A673 (cell line): ENCODE measurements around the gene TSSK6. TPM values are rescaled to one million over a fixed set of nuclear protein-coding genes. Genes with fewer than 3 reads are reported as not detected.

Source experiments
- BruUV-seq: library from RNA; stranded (reverse); fragments of 400-500 nt; replicated peaks from 2 replicates; lab custom pipeline; 2021; lab: Mats Ljungman, UMichigan
- CTCF ChIA-PET: fragments of 300-600 bp; sonication (Branson Sonifier 250); formaldehyde crosslinking; loops from one replicate; lab custom pipeline; 2022; ENCODE audit warnings: antibody characterized with exemption; lab: Charles Lee
- POLR2A ChIA-PET: fragments of 300-600 bp; sonication (Branson Sonifier 250); formaldehyde crosslinking; loops from one replicate; lab custom pipeline; 2022; ENCODE audit warnings: antibody characterized with exemption; ENCODE audit not compliant: low non-redundant PET; lab: Charles Lee
- DNase-seq: peaks from one replicate; pipeline ENCODE4 v3.0.0-alpha.2; 2015; ENCODE audit warnings: low spot score
- H3K27ac ChIP-seq: fragments of 200-600 bp; sonication (generic); 2 replicates; pipeline ENCODE4 v1.5.1; 2016; ENCODE audit warnings: mixed run types, low read depth, mild to moderate bottlenecking, mixed read lengths, antibody characterized with exemption, low read length; ENCODE audit not compliant: poor library complexity, severe bottlenecking
- H3K27me3 ChIP-seq: fragments of 200-600 bp; sonication (generic); replicated peaks from 2 replicates; pipeline ENCODE4 v1.6.1; 2017; ENCODE audit warnings: mixed run types, low read depth, mild to moderate bottlenecking, mixed read lengths, antibody characterized with exemption, low read length; ENCODE audit not compliant: insufficient read depth, poor library complexity
- H3K36me3 ChIP-seq: fragments of 200-600 bp; sonication (generic); 2 replicates; pipeline ENCODE4 v1.6.1; 2016; ENCODE audit warnings: mixed run types, mild to moderate bottlenecking, mixed read lengths, antibody characterized with exemption, low read length; ENCODE audit not compliant: insufficient read depth, poor library complexity, severe bottlenecking
- H3K4me1 ChIP-seq: fragments of 200-600 bp; sonication (generic); 2 replicates; pipeline ENCODE4 v1.6.1; 2017; ENCODE audit warnings: mixed run types, mild to moderate bottlenecking, mixed read lengths, antibody characterized with exemption, low read length; ENCODE audit not compliant: insufficient read depth, poor library complexity, severe bottlenecking
- H3K4me3 ChIP-seq: fragments of 200-600 bp; sonication (generic); 2 replicates; pipeline ENCODE4 v1.5.1; 2016; ENCODE audit warnings: low read depth, mixed run types, mild to moderate bottlenecking, mixed read lengths, low read length; ENCODE audit not compliant: poor library complexity, severe bottlenecking
- H3K9me3 ChIP-seq: fragments of 200-600 bp; sonication (generic); 2 replicates; pipeline ENCODE4 v1.6.1; 2016; ENCODE audit warnings: mixed run types, low read depth, mild to moderate bottlenecking, mixed read lengths, antibody characterized with exemption, low read length; ENCODE audit not compliant: poor library complexity, severe bottlenecking
- CTCF ChIP-seq: fragments of 300-800, 200-600 bp; sonication (generic); conservative IDR thresholded peaks from 2 replicates; pipeline ENCODE4 v1.5.1; 2017; ENCODE audit warnings: low read depth, mild to moderate bottlenecking, antibody characterized with exemption, low read length, moderate library complexity, mixed read lengths
- EZH2 ChIP-seq: fragments of 200-600 bp; sonication (generic); IDR thresholded peaks from 2 replicates; pipeline ENCODE4 v1.6.1; 2017; ENCODE audit warnings: borderline replicate concordance, low read depth, mild to moderate bottlenecking, mixed read lengths, antibody characterized with exemption, low read length; ENCODE audit not compliant: poor library complexity, severe bottlenecking
- intact Hi-C: fragments of 100-400 bp; cut with micrococcal nuclease; formaldehyde crosslinking; loops from one replicate; pipeline ENCODE4 v1.10.0; 2022; ENCODE audit not compliant: unreplicated experiment
- total RNA-seq: library from RNA; stranded (reverse); gene quantifications from 2 replicates; pipeline ENCODE4 v1.2.3, GENCODE V29; 2021

The TSSK6 gene
- total RNA-seq, 1 experiment from 2014 or later: 2.5 TPM

GRCh38 chr19:19505669-19506326 is 9.6 kb downstream of the TSSK6 start:
- Histone ChIP-seq H3K4me3 (no peak overlapping the region), H3K4me1 (no peaks in the 10 kb centered on the region), H3K36me3 (peaks cover 66% of the 10 kb centered on the region), H3K27me3 (no peaks in the 10 kb centered on the region), H3K27ac (no peak overlapping the region), H3K9me3 (no peaks in the 10 kb centered on the region)
- POLR2A ChIA-PET: no interaction called here
- BruUV-seq: no TSS peak
- DNase-seq: no peak
- intact Hi-C loops: no loop called here
- TF ChIP-seq CTCF (no peak), EZH2 (no peak)
- CTCF ChIA-PET: no interaction called here

- CTCF ChIA-PET: no interaction called here
- DNase-seq: no peak
- Histone ChIP-seq H3K4me3 (no peak overlapping the region), H3K27ac (no peak overlapping the region), H3K36me3 (peaks cover 74% of the 10 kb centered on the region), H3K9me3 (no peaks in the 10 kb centered on the region), H3K4me1 (no peaks in the 10 kb centered on the region), H3K27me3 (no peaks in the 10 kb centered on the region)
- intact Hi-C loops: no loop called here
- no TSS peak for BruUV-seq
- no peak for TF ChIP-seq CTCF
- POLR2A ChIA-PET: no interaction called here
These were observed 10.3 kb downstream of the TSSK6 start for GRCh38 chr19:19504754-19505668.

DNA sequence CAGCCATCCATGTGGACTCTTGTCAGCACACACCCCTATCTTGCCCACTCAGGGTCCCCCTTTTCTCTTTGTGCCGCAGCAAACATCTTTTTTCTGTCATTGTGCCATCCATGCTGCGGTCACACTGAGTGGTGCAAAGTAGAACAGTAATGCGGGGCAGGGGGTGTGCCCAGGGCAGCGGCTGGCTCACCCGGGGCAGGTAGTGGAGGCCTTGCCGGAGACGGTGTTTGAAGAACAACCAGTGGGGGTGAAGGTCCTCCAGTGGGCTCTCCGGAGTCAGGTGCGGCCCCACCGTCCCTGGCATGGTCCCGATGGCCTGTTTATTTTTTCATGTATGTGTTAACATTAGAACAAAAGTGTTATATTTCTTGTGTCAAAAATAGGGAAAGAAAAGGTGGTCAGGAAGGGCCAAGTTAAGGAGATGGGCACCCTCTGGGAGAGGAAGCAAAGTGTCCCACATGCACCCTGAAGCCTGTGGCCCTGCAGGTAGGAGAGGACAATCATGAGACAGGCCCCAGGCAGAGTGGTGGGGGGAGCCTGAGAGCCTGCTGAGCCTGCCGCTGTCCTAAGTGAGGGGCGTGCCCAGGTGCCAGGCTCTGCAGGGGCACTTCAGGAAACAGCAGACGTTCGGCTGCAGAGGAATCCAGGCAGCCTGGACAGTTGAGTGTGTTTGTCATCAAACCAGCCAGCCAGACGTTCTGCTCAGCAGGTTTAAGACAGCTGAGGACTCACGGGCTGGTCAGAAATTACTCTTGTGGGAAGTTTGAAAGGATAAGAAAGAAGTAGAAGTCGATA is 12.3 kb downstream of the TSSK6 start:
- intact Hi-C loops: no loop called here
- Histone ChIP-seq H3K27me3 (no peaks in the 10 kb centered on the region), H3K4me3 (no peak overlapping the region), H3K27ac (no peak overlapping the region), H3K36me3 (peaks cover 90% of the 10 kb centered on the region), H3K9me3 (no peaks in the 10 kb centered on the region), H3K4me1 (no peaks in the 10 kb centered on the region)
- DNase-seq: no peak
- ChIA-PET CTCF (no interaction called here), POLR2A (no interaction called here)
- TF ChIP-seq EZH2 (no peak), CTCF (no peak)
- BruUV-seq: no TSS peak
